ENCODE results near the gene CNR1.

The CNR1 gene

DNA sequence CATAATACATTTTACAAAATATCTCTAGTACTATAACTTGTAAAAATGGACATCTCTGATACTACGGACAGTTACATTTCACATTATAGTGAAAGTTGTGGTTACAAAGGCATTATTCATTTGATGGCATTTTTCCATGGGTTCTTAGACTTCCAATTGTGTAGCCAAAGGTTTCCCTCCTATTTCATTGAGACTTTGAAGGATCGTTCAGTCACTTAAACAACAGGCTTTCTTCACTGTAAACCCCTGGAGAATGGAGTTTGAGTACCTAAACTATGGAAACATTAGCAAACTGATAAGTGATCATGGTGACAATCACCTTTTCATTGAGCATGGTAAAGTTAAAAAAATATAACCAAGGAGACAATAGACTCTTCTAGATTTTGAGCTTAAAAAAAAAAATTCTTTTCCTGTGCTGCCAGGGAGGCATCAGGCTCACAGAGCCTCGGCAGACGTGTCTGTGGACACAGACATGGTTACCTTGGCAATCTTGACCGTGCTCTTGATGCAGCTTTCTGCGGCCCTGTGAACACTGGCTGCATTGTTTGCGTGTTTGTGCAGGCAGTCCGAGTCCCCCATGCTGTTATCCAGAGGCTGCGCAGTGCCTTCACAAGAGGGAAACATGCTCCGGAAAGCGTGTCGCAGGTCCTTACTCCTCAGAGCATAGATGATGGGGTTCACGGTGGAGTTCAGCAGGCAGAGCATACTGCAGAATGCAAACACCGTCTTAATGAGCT, 22.6 kb downstream of the CNR1 start:
- no peak for DNase-seq

DNA sequence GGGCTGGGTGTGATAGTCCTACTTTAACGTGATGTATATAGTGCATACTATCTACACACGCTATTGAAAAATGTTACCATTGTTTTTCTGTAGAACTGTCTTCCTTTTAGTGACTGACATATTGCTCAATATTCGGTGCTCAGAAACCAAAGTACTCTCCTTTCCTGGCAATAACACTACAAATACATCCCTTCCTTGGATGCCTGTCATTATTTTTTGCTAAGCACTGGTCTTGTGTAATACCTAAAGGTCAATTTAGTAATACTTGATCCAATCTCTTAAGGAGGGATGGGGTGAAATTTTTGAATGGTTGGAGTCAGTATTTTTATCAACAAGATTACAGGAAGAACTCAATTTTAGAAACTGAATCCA, 23.9 kb downstream of the CNR1 start:
- DNase-seq, result no peak

DNA sequence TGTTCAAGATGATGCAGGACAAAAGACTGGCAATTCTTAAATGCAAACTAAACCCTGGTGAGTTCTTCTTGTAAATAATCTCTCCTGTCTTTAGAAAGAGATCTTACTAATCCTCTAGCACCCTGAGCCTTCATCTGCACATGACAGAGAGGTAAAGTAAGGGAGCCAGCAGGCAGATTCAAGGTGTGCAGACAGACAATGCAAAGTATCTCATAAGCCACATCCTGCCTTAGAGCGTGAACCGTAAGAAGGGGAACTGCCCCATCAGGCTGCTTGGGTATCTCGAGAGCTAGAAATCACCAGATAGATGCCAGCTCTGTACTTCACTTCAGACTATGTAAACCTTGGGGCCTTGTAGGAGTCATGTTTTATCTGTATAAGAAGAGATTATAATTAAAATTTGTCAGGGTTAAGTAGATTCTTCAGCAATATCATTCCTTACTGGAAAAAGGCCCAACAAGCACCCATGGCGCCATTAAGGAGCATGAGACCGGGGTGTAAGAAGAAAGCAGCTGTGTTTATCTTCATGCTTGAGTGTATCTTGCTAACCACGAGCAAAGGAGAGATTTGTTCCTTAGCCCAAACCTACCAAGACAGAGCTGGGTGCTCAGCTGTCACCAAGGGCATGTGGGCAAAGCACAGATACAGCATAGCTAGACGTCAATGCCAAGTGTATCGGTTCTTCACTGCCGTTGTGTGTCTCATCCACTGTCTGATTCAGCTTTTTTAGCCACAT, 24.4 kb downstream of the CNR1 start:
- no peak for DNase-seq

DNA sequence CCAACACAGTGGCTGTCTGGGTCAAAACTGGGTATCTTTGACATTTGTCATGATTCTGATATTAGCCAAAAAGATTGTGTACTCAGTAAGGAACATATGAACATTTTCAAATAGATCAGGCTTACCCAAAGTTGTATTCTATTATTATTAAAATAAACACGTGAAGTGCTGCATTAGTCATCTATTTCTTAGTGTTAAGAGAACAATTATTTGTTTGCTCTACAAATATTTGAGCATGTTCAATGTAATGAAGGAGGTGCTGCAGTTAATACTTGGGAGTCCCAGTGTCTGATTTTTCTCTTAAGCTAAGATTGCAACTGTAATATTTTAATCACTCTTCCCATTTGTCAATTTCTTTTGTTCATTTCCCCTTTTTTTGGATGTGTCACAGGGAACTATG, 28.2 kb downstream of the CNR1 start:
- no peak for DNase-seq

DNA sequence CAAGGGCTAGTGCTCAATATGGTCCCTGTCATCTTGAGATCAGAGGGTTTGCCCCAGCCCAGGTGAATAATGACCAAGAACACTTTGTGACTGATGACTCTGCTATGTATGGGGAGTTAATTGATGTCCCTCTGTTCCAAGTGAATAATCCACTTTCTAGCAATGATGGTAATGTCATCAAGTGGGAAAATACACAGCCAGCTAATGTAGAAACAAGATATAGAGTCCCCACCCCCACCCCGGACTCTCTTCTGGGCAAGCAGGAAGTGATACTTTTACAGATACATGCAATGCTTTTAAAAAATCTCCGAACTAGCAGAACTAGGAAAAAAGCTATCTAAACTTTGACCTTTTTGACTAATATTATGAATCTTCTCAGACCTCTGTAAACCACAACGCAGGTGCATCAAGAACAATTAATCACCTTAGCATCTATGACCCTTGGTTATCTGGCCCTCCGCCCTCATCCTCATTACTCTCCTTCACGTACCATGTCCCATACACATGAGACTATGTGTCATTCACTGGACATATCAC, 30.5 kb downstream of the CNR1 start:
- no peak for DNase-seq

DNA sequence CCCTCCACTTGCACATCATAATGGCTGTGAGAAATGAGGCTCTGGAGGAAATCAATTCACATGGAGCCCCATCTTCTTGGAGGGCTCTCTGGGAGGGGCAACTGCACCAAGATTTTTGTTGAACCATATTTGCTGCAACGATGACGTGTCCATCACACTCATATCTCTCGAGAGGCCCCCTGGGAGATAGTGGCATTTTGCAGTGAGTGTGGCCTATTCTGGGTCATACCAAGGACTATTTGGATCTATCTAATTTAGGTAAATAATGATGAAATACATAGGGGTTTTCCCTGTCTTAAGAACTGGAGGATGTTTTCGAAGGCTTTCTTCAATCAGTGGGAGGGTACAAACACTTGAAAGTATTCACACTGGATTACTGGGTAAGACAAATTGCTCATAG, 31.6 kb downstream of the CNR1 start:
- DNase-seq, result no peak

DNA sequence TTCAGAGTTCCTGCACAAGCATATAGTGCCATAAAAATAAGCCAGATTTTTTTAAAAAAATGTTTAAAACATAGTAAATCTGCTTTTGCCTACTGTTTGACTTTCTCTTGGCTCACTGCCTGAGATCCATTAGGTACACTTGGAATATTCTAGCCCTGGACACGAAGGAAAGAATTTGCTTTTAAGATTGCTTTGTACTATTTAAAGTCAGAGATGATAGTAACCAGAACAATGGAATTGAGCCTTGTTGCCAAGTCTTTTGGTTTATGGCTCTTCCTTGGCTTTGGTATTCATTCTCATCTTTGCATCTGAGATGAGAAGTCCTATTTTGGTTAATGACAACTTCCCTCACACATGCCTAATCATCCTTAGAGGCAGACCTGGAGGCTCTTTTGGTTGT, 32.4 kb downstream of the CNR1 start:
- DNase-seq, result no peak

DNA sequence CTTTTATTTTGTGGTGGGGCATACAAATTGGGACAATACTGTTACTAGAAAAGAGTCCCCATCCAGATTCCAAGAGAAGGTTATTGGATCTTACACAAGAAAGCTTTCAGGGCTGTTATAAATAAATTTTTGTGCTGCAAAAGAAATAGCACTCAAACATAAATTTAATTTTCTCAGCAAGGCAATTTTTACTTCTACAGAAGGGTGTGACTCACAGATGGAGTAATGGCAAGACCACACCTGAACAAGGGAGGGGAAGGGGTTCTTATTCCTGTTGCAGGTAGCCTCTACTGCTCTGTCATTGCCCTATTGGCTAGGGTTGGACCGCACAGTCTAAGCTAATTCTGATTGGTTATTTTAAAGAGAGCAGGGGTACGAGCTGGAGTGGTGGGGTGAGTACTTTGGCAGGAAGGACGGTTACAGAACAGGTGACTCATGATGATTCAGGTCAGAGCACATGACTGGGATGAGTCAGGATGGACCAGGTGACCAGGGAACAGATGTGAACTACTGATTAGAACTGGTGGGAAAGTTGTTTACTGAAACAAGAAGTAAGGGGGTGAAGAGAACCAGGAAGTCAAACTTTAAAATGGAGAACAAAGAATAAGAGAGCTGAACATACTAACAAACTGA, 41.1 kb downstream of the CNR1 start:
- no peak for DNase-seq

DNA sequence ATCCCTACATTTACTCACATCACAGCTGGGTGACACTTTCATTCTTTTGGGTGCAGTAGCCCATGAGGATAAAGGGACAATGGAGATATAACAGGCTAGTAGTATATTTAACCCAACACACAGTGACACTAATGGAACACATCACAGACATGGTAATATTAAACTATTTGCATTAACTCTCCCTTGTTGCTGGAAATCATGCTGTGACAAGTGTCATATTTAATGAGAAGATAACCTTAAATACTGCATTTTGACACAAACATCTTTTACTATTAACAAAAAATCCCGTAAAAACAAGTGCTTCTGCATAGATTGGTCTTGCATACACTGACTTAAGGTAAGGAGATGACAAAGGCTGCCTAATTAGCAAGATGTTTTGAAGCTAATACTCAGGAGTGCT, 45.5 kb downstream of the CNR1 start:
- DNase-seq, result no peak

DNA sequence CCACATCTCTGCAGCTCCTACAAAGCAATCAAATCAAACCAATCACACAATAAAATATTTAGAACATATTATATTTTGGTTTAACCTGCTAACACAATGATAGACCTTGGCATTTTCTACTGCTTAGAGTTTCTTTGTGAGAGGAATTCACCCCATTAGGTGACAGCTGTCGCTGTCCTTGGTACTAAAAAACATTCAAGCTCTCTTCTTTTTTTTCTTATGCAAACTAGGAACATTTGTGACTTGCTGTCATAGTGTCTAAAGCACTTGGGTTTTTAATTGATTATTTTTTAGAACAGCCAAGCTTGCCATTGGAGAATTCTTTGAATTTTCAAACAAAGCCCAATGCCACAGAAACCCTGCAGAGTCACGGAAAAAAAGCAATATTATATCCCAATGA, 46.4 kb downstream of the CNR1 start:
- DNase-seq, result no peak

DNA sequence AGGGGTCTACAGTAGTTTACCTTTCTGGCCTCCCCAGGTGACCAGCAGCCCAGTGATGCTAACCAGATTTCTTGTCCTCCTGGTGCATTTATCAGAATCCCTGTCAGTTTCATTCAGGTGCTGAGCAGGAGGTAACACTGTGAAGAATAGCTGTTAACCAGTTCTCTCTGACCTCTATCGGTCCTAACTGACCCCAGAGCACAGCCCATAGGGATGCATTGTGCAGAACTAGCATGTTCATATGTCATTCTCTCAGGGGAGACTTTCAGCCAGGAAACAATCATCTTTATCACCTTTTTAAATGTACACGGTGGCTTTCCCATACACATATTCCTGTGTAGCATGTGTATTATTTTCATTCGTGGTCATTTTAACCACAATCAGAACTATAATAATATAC, 49.9 kb downstream of the CNR1 start:
- no peak for DNase-seq

DNA sequence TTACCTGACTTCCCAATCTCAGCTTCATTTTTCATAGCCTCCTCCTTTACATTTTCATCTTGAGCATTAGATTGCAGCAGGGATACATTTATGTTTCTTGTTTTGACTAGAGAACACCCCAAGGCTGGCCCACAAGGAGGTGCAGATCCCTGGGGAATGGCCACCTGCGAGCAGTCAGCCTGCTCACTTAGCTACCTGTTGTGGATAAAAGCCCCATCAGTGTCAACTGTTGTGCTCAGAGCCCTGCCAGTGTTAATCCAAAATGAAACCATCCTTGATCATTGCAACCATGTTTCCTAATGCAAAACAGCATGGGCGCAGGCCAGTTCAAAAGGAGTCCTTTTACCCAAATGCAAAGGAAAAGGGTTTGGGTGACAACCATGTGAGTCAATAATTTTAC, 50.8 kb downstream of the CNR1 start:
- no peak for DNase-seq

DNA sequence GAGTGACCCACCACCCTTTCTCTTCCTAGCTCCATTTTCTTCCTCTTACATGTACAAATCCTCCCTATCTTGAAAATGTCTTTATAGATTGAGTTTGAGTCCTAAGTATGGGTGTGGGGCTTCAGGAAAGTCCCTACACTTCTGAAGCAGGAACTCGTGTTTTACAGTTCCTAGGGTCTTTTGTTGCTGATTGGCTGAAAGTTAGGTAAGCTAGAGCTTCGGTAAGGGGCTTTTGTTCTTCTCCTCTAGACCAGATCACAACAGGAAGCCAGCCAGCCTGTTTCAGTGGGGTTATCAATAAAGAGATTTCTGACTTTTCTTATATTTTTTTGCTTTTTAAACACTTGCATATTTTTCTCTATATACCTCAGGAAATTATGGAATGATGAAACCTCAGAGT, 51.3 kb downstream of the CNR1 start:
- no peak for DNase-seq

DNA sequence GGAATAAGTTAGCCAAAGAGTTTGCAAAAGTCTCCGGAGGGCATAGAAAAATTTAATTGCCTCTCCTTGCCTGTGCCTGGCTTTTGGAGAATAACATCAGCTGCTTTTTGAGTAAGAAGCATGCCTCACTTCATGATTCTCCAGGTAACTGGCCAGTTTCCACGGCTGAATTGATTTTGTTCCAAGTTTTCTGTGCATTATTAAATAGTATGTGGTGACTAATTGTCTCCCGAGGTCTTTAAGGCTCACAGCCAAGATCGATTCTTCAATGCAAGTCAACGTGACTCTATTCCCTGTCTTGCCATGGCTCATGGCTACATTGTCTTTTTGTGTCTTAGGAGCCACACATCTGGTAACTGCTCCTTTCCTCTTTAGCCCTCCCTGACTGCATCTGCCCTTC, 54.2 kb downstream of the CNR1 start:
- no peak for DNase-seq

DNA sequence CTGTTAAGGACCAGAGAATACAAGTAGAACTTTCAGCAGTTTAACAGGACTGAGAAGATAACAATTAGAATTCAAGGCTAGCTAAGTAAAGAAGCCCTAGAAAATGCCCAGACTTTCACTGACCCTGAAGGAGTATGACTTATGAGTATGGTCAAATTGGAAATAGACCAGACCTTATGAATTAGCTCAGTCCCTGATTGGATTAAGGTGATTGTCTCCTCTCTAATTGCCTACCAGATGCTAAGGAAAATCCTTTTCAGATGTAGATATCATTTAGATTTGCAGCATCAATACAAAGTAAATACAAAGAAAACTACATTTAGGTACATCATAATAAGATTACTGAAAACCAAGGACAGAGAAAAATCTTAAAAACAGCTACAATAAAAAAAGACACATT, 58.9 kb downstream of the CNR1 start:
- DNase-seq, result no peak

DNA sequence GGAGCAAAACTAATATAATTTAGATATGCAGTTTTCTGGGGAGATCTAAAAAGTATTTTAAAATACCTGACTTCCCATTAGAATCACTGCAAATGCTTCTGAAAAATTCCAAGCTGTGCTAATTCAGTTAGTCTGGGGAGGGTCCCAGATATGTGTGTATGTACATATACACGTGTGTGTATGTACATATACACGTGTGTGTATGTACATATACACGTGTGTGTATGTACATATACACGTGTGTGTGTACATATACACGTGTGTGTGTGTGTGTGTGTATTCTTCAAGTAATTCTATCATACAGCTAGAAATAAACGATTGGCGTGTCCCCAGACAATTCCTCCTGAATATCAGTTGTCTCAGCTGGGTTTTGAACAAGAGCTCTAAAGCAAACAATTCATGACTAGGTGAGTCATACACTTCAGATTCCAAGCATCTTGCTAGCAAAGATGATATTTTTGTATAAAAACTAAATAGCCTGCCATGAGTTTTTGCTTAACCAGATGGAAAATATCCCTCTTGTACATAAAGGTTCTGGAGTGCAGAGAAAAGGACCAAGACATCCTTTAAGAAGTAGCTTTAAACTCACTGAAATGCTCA, 60.3 kb downstream of the CNR1 start:
- no peak for DNase-seq

Data from activated gamma-delta T cell treated with Interleukin-2 at 50 U/mL for 16 hours (primary cell).